H1 (cell line): ENCODE measurements around the gene GPBP1. TPM values are rescaled to one million over a fixed set of nuclear protein-coding genes. Genes with fewer than 3 reads are reported as not detected.

Experiments
- CTCF ChIA-PET: fragments of 300-600 bp; sonication (Branson Sonifier 250); formaldehyde crosslinking; loops from one replicate; lab custom pipeline; 2021; ENCODE audit not compliant: partially characterized antibody; lab: Charles Lee
- POLR2A ChIA-PET: fragments of 300-600 bp; sonication (Branson Sonifier 250); formaldehyde crosslinking; loops from one replicate; lab custom pipeline; 2021; ENCODE audit warnings: inconsistent platforms; ENCODE audit not compliant: partially characterized antibody; lab: Charles Lee
- DNase-seq, 2 experiments: peaks; one replicate each; pipeline versions ENCODE4 v3.0.0 to v3.0.0-alpha.2; 2010 to 2022; ENCODE audit warnings: low spot score in 2 of 2, low read depth in 1 of 2, mixed read lengths in 1 of 2
- FAIRE-seq: peaks from 2 replicates; lab custom pipeline; 2011; peaks lifted over from hg19 to GRCh38; lab: Jason Lieb, UNC
- H2AFZ ChIP-seq: 2 replicates; pipeline ENCODE4 v1.8.1; 2012; ENCODE audit warnings: low read length, inconsistent platforms
- H2AK5ac ChIP-seq: 2 replicates; pipeline ENCODE4 v1.6.1; 2013; ENCODE audit warnings: low read depth, low read length
- H2BK120ac ChIP-seq: replicated peaks from 2 replicates; pipeline ENCODE3; 2013; ENCODE audit warnings: low read depth, low read length, inconsistent platforms
- H2BK12ac ChIP-seq: 2 replicates; pipeline ENCODE4 v1.6.1; 2013; ENCODE audit warnings: low read depth, low read length
- H2BK15ac ChIP-seq: 2 replicates; pipeline ENCODE4 v1.6.1; 2013; ENCODE audit warnings: low read length
- H2BK20ac ChIP-seq: 2 replicates; pipeline ENCODE4 v1.6.1; 2013; ENCODE audit warnings: low read length
- H2BK5ac ChIP-seq: 2 replicates; pipeline ENCODE4 v1.6.1; 2013; ENCODE audit warnings: low read depth, low read length
- H3K14ac ChIP-seq: 2 replicates; pipeline ENCODE4 v1.6.1; 2013; ENCODE audit warnings: inconsistent platforms; ENCODE audit not compliant: insufficient read length
- H3K18ac ChIP-seq: 2 replicates; pipeline ENCODE4 v1.6.1; 2013; ENCODE audit warnings: low read length; ENCODE audit errors: extremely low read depth
- H3K23ac ChIP-seq: 2 replicates; pipeline ENCODE4 v1.6.1; 2013; ENCODE audit warnings: inconsistent platforms; ENCODE audit not compliant: insufficient read length
- H3K23me2 ChIP-seq: 2 replicates; pipeline ENCODE4 v1.6.1; 2013; ENCODE audit warnings: low read depth, low read length
- H3K27ac ChIP-seq: 2 replicates; pipeline ENCODE4 v1.6.1; 2011; ENCODE audit warnings: low read depth, low read length, inconsistent platforms
- H3K27me3 ChIP-seq, 4 experiments: replicated peaks in 1 of 4; 1 replicate in 1 of 4; 2 replicates in 3 of 4; pipeline versions ENCODE4 v1.6.1 to v1.8.1; 2011 to 2013; ENCODE audit warnings: low read length in 3 of 4, mild to moderate bottlenecking in 3 of 4, inconsistent platforms in 2 of 4, mixed read lengths in 2 of 4, moderate library complexity in 1 of 4; ENCODE audit not compliant: control insufficient read depth in 3 of 4, insufficient read depth in 3 of 4; ENCODE audit errors: extremely low read depth in 1 of 4
- H3K36me3 ChIP-seq, 4 experiments: 2 replicates each; pipeline versions ENCODE4 v1.6.1 to v1.8.1; 2011 to 2013; ENCODE audit warnings: mild to moderate bottlenecking in 4 of 4, low read length in 3 of 4, moderate library complexity in 2 of 4, control low read depth in 1 of 4, inconsistent platforms in 1 of 4; ENCODE audit not compliant: insufficient read depth in 4 of 4, control insufficient read depth in 2 of 4
- H3K4ac ChIP-seq: replicated peaks from 2 replicates; pipeline ENCODE3; 2013; ENCODE audit warnings: low read length, low read depth, mixed read lengths, inconsistent platforms; ENCODE audit not compliant: insufficient read length
- H3K4me1 ChIP-seq, 4 experiments: replicated peaks in 1 of 4; 1 replicate in 1 of 4; 2 replicates in 3 of 4; pipeline versions ENCODE4 v1.6.1 to v1.8.1; 2011 to 2013; ENCODE audit warnings: low read length in 3 of 4, inconsistent platforms in 2 of 4, mixed read lengths in 1 of 4; ENCODE audit not compliant: insufficient read depth in 4 of 4, control insufficient read depth in 3 of 4
- H3K4me2 ChIP-seq, 2 experiments: 2 replicates each; pipeline versions ENCODE4 v1.6.1 to v1.8.1; 2011 to 2013; ENCODE audit warnings: low read depth in 2 of 2, low read length in 2 of 2, control low read depth in 1 of 2, inconsistent platforms in 1 of 2, mild to moderate bottlenecking in 1 of 2; ENCODE audit not compliant: insufficient read depth in 1 of 2
- H3K4me3 ChIP-seq, 4 experiments: fragments of 200-600, 300-600 bp in 1 of 4; sonication (generic), shearing (Covaris generic), sonication (Bioruptor Twin) in 1 of 4; 2 replicates each; pipeline versions ENCODE4 v1.5.1 to v1.8.1; 2011 to 2016; ENCODE audit warnings: low read length in 4 of 4, low read depth in 3 of 4, control low read depth in 2 of 4, inconsistent platforms in 2 of 4, mild to moderate bottlenecking in 2 of 4, mixed read lengths in 1 of 4, moderate library complexity in 1 of 4; ENCODE audit not compliant: insufficient read depth in 2 of 4; ENCODE audit errors: extremely low read depth in 1 of 4
- H3K56ac ChIP-seq: replicated peaks from 2 replicates; pipeline ENCODE3; 2013; ENCODE audit warnings: low read depth, mild to moderate bottlenecking, mixed read lengths, low read length, inconsistent platforms; ENCODE audit not compliant: insufficient read length
- H3K79me1 ChIP-seq: 2 replicates; pipeline ENCODE4 v1.6.1; 2013; ENCODE audit warnings: low read depth, low read length, control low read depth
- H3K79me2 ChIP-seq, 2 experiments: 2 replicates each; pipeline versions ENCODE4 v1.6.1 to v1.8.1; 2012 to 2013; ENCODE audit warnings: low read length in 2 of 2, mild to moderate bottlenecking in 2 of 2, inconsistent platforms in 1 of 2; ENCODE audit not compliant: insufficient read depth in 2 of 2, control insufficient read depth in 1 of 2
- H3K9ac ChIP-seq, 4 experiments: replicated peaks in 1 of 4; 1 replicate in 1 of 4; 2 replicates in 3 of 4; pipeline versions ENCODE4 v1.6.1 to v1.8.1; 2011 to 2013; ENCODE audit warnings: low read depth in 3 of 4, low read length in 3 of 4, control low read depth in 2 of 4, mild to moderate bottlenecking in 2 of 4, moderate library complexity in 2 of 4, inconsistent platforms in 1 of 4; ENCODE audit errors: extremely low read depth in 1 of 4
- H3K9me3 ChIP-seq, 2 experiments: 2 replicates each; pipeline versions ENCODE4 v1.6.1 to v1.8.1; 2012 to 2013; ENCODE audit warnings: mild to moderate bottlenecking in 2 of 2, moderate library complexity in 2 of 2, control low read depth in 1 of 2, inconsistent platforms in 1 of 2, low read depth in 1 of 2, low read length in 1 of 2, mixed read lengths in 1 of 2; ENCODE audit not compliant: insufficient read depth in 2 of 2
- H4K20me1 ChIP-seq, 2 experiments: replicated peaks in 1 of 2; 2 replicates each; pipeline versions ENCODE3 to v1.8.1; 2011 to 2013; ENCODE audit warnings: inconsistent platforms in 2 of 2, low read length in 2 of 2, mild to moderate bottlenecking in 1 of 2; ENCODE audit not compliant: insufficient read depth in 2 of 2, control insufficient read depth in 1 of 2
- H4K5ac ChIP-seq: 2 replicates; pipeline ENCODE4 v1.6.1; 2013; ENCODE audit warnings: low read length, low read depth, mixed read lengths, inconsistent platforms; ENCODE audit not compliant: insufficient read length
- H4K8ac ChIP-seq: 2 replicates; pipeline ENCODE4 v1.8.0; 2013; ENCODE audit warnings: mild to moderate bottlenecking, moderate library complexity, low read length, inconsistent platforms; ENCODE audit not compliant: insufficient read depth; ENCODE audit errors: extremely low read depth
- H4K91ac ChIP-seq: replicated peaks from 2 replicates; pipeline ENCODE3; 2013; ENCODE audit warnings: low read length, mixed read lengths, inconsistent platforms; ENCODE audit not compliant: insufficient read length
- CBX8 ChIP-seq: fragments of 300-800, 300-1000 bp; sonication (generic); IDR thresholded peaks from 2 replicates; pipeline ENCODE4 v1.7.1; 2016; ENCODE audit warnings: low read depth, low read length, borderline replicate concordance
- RBBP5 ChIP-seq: IDR thresholded peaks from 2 replicates; pipeline ENCODE4 v1.7.1; 2012; ENCODE audit warnings: low read depth, mild to moderate bottlenecking, inconsistent platforms, low read length, moderate library complexity, borderline replicate concordance
- WGBS, 2 experiments: shearing (Covaris generic) in 1 of 2; methylation state at CpG; one replicate each; pipeline versions ENCODE4 v1.1.6 to v1.1.7; 2013 to 2015; ENCODE audit warnings: low lambda C conversion rate in 2 of 2, mixed read lengths in 2 of 2, inconsistent platforms in 1 of 2, low coverage in 1 of 2, missing lambda C conversion rate in 1 of 2; ENCODE audit not compliant: insufficient replicate concordance in 2 of 2, insufficient coverage in 1 of 2, insufficient read length in 1 of 2; ENCODE audit errors: extremely low coverage in 1 of 2, missing lambda C conversion rate in 1 of 2; 5-methylcytosine and 5-hydroxymethylcytosine counted together
- polyA plus RNA-seq, 7 experiments: library from polyadenylated mRNA; depleted of rRNA in 3 of 7; stranded (reverse) in 5 of 7; unstranded in 2 of 7; fragments of >200 nt in 5 of 7; fragments of 200-250 nt in 2 of 7; gene quantifications; 1 replicate in 5 of 7; 2 replicates in 1 of 7; 4 replicates in 1 of 7; pipeline versions ENCODE4 v1.2.1 to v1.2.3, GENCODE V29; 2011 to 2013; ENCODE audit warnings: missing spikeins in 2 of 7, mixed read lengths in 2 of 7
- total RNA-seq: library from RNA; stranded (reverse); fragmentation: NEBNext Ultra II Directional; extraction: Animal tissue kit (Norgen Biotek cat#: 25700); gene quantifications from 2 replicates; pipeline ENCODE4 v1.2.1, GENCODE V29; 2021

The GPBP1 gene
- total and polyA plus RNA-seq, 2 of the 8 experiments (the other 6 are each of a cell fraction or from before 2014, with no cell fraction given) = 29.2 to 108 TPM

GRCh38 chr5:57280853-57281252 is 107.0 kb downstream of the GPBP1 start:
- H3K9me3 ChIP-seq = no peaks in the 10 kb centered on the region
- no peak overlapping the region for H3K4me3 ChIP-seq
- DNase-seq = no peak
- H3K27me3 ChIP-seq = no peaks in the 10 kb centered on the region
- H4K20me1 ChIP-seq = no peaks in the 10 kb centered on the region
- no peak overlapping the region for H2BK12ac ChIP-seq
- H3K23ac ChIP-seq = no peak overlapping the region
- TF ChIP-seq RBBP5 = no peak
- TF ChIP-seq CBX8 = no peak
- no peak overlapping the region for H3K56ac ChIP-seq
- no peak overlapping the region for H4K91ac ChIP-seq
- H2BK120ac ChIP-seq = no peak overlapping the region
- CTCF ChIA-PET = interaction anchor here (1.2 to 1.4 kb wide), 2 partner anchors 17 to 381 kb away, joined by 3 to 4 read pairs; no protein-coding TSS in a partner anchor
- H2BK5ac ChIP-seq = no peak overlapping the region
- H3K79me2 ChIP-seq = no peaks in the 10 kb centered on the region
- H3K23me2 ChIP-seq = no peaks in the 10 kb centered on the region
- POLR2A ChIA-PET = no interaction called here
- no peak overlapping the region for H3K27ac ChIP-seq
- H4K8ac ChIP-seq = no peak overlapping the region
- H3K4ac ChIP-seq = no peak overlapping the region
- WGBS, 2 experiments = 81% methylated on average over 2 of the region's 2 CpGs; no CpG with 5 or more reads in 1 of the 2 experiments
- H2BK20ac ChIP-seq = no peak overlapping the region
- no peak overlapping the region for H2BK15ac ChIP-seq
- H3K4me2 ChIP-seq = no peak overlapping the region
- H3K79me1 ChIP-seq = no peaks in the 10 kb centered on the region
- H2AK5ac ChIP-seq = no peak overlapping the region
- H3K36me3 ChIP-seq = no peaks in the 10 kb centered on the region
- FAIRE-seq = no peak
- H3K18ac ChIP-seq = no peak overlapping the region
- no peak overlapping the region for H3K14ac ChIP-seq
- no peak overlapping the region for H3K9ac ChIP-seq
- H2AFZ ChIP-seq = no peak overlapping the region
- H4K5ac ChIP-seq = no peak overlapping the region
- H3K4me1 ChIP-seq = no peaks in the 10 kb centered on the region
